Ureter (tissue), 1 donor: ENCODE measurements around the gene JPH3. TPM values are rescaled to one million over a fixed set of nuclear protein-coding genes. Genes with fewer than 3 reads are reported as not detected.

ENCODE experiments used
- DNase-seq: peaks from one replicate; pipeline ENCODE4 v3.0.0-alpha.2; 2020; ENCODE audit warnings: low spot score
- total RNA-seq: library from RNA; stranded (reverse); gene quantifications from one replicate; pipeline ENCODE4 v1.2.4, GENCODE V29; 2023
- donor health status: DM: yes; HTN: yes; CAD: no.

JPH3 gene
- total RNA-seq, 1 donor from 2014 or later = 0.91 TPM

GRCh38 chr16:87696726-87697125 is 94.4 kb downstream of the JPH3 start:
- DNase-seq = no peak

DNA sequence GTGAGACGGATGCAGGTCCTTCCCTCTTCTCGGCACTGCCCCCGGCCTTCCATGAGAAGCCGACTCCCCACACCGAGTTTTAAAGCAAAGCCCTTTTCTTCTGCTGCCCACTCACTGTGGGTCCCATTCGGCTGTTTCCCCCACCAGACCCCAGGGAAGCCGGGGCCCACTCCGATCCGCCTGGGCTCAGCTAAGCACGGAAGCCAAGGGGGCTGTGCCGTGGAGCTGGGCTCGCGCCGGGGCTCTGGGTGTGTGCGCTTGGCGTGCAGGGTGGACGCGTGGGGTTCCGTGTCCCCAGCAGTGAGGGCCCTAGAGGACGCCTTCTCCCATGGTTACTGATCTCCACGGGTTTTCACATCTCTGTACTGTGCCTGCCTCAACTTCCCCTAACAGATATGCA is 94.9 kb downstream of the JPH3 start:
- no peak for DNase-seq

DNA sequence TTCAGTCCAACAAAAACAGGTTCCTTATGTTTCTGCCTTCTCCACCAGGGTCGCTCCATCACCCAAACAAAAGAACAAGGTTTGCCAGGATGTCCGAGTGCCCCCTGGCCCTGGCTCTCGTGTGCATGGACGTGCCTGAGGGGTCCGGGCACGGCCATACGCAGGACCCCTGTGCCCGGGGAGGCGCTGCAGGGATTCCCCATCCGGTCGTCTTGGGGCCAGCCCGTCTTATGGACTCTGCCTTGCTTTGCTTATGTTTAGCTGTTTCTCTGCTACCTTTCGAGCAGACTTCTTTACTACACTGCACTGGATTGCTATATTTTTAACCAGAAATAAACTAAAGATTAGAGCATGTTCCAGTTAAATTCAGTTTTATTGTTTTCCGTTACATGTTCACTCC is 95.5 kb downstream of the JPH3 start:
- no peak for DNase-seq

DNA sequence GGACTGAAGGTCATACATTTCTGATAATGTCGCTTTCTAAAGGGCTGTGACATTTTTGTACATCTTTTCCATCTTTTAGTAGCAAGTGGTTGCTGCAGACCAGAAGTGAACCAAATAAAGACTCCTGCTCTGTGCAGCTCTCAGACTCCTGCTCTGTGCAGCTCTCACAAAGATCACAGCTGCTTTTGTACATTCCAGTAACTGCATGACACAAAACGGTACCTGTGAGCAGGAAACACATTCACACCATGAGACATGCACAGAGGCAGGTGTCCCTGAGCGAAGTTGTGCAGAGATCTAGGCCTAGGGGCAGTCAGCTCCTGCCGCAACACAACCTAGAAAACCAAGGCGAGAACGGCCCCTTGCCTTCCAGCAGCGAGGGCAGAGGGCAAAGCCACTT is 95.9 kb downstream of the JPH3 start:
- DNase-seq = no peak

GRCh38 chr16:87698676-87699199 is 96.4 kb downstream of the JPH3 start:
- no peak for DNase-seq

DNA sequence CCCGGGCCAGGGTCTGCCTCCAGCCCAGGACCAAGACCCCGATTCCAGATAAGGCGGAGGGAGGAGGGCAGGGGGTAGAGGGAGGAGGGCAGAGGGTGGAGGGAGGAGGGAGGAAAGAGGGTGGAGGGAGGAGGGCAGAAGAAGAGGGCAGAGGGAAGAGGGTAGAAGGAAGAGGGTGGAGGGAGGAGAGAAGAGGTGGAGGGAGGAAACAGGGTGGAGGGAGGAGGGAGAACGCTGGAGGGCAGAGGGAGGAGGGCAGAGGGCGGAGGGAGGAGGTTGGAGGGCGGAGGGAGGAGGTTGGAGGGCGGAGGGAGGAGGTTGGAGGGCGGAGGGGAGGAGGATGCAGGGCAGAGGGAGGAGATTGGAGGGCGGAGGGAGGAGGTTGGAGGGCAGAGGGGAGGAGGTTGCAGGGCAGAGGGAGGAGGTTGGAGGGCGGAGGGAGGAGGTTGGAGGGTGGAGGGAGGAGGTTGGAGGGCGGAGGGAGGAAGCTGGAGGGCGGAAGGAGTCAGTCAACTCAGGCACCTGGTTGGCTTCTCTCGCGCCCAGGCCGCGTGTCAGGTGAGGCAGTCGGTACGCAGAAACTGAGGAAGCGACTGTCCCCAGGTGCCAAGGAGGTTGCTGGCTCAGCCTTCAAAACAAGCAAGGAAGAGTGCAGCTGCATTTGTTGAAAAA is 98.2 kb downstream of the JPH3 start:
- DNase-seq = no peak

DNA sequence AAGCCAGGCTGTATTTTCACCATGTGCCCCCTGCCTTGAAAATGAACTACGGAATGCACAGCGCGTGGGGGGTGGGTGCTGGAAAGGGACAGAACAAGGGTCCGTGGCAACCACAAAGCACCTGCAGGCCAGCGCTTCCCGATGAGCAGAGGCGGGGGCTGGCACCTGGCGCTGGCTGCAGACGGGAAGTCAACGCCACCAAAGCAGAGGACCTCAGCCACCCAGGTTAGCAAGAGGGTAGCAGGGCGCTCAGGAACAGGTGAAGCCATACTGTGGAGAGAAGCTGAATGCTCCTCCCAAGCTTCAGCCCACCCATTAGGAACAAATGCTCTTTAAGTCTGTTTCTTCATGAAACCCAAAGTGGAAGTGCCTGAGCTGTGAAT is 98.8 kb downstream of the JPH3 start:
- no peak for DNase-seq

DNA sequence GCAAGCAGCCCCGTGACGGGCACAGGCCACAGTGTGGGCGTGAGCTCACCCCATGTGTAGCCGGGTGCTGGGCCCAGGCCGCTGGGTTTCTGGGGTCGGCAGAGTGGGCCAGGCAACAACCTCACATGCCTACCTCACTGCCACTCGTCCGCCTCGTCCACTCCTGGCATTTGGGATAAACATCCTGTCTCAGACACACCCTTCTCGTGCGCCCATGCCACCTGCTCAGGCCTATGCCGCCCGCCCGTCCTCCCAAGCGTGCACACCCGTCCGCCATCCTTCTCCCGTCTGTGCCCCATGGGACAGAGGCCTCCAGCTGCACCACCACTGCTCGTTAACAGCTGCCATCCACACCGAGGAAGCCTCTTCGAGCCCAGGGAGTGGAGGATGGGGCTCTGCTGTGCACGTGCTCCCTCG is 99.2 kb downstream of the JPH3 start:
- no peak for DNase-seq

- DNase-seq = no peak
Measured at GRCh38 chr16:87702325-87702811, 100.1 kb downstream of the JPH3 start.

GRCh38 chr16:87703071-87703470 is 100.8 kb downstream of the JPH3 start:
- DNase-seq = no peak

DNA sequence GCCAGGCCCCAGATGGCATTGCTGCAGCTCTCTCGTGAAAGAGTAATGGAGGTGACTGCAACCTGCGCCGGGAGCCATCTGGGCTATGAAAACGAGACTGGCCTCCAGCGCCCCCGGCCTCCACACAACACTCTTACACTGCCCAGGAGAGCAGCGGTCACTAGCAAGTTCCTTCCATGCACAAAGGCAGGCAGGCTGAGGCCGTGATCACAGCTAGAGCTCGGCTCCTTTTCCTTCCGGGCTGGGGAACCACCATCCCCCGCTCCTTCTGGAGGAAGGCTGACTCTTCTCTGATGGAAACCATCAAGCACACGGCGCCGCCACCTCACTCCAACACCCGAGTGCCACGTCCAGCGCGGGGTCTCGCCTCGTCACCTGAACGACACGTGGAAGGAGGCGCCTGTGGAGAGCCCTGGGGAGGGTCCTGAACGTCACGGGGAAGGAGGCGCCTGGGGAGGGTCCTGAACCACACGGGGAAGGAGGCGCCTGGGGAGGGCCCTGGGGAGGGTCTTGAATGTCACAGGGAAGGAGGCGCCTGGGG is 101.6 kb downstream of the JPH3 start:
- DNase-seq = no peak

DNA sequence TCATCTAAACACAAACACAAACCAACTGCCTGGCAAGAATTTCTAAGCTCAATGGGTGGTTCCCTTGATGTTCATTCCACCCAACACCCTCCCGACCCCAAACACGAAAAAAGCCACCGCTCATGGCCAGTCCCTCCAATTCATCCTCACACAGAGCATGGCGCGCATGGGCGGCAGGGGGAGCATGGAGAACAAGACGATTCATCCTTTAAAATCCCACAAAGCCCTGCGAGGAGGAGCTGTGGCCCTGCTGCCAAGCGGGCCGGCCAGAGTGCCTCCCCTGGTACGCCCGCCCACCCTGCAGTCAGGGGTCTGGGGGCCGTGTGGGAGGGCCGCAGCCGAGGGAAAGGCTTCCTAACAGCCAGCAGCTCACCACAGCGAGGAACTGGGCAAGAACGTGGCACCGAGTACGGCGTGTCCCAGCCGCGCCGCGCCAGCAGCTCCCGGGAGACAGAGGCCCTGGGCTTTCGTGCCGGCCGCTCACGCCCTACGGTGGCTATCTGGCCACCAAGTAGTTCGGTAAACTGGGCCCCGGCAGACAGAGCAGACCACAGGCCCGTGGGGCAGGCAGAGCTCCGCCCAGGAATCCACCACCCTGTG is 102.5 kb downstream of the JPH3 start:
- no peak for DNase-seq

GRCh38 chr16:87705771-87706277 is 103.5 kb downstream of the JPH3 start:
- DNase-seq = no peak

- no peak for DNase-seq
Measured at GRCh38 chr16:87706278-87707000, 104.1 kb downstream of the JPH3 start.

GRCh38 chr16:87707097-87707496 is 104.8 kb downstream of the JPH3 start:
- DNase-seq = no peak

DNA sequence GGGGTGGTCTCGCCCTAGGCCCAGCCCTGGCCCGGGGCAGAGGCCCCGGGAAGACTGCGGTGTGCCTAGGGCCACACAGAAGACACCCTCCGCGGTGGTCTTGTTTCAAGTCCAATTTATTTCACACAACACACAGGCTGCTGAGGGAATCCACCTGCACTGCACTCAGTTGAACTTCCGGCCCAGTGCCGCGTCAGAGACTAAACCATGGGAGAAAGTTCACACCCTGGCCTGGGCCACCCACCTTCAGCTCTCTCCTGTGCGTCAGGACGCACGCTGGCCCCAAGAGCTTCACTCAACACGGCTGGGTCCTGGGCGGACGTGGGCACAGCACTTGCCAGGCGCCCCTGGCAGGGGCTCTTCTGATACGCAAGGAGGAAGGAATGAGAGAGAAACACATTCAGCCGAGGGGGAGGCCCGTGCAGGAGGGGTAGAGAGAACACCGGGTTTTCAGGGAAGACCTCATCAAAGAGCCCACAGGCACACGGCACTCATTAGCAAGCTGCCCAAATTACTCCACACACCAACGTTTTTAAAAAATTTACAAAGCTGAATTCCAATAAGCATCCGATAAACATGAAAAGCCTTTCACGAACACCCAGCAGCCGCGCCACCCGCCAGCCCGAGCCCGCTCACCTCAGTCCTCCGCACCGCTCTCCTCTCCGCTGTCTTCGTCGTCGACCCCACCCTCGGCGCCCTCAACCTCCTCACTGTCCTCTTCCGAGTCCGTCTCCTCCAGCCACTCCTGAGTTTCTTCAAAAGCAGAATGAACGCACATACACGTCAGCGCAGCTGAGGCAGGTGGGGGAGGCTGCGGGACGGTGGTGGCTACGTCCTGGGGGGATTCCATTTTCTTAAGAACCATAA is 105.6 kb downstream of the JPH3 start:
- DNase-seq = no peak

- DNase-seq = no peak
Measured at GRCh38 chr16:87708881-87709638, 106.8 kb downstream of the JPH3 start.

GRCh38 chr16:87709677-87710076 is 107.4 kb downstream of the JPH3 start:
- DNase-seq = no peak

DNA sequence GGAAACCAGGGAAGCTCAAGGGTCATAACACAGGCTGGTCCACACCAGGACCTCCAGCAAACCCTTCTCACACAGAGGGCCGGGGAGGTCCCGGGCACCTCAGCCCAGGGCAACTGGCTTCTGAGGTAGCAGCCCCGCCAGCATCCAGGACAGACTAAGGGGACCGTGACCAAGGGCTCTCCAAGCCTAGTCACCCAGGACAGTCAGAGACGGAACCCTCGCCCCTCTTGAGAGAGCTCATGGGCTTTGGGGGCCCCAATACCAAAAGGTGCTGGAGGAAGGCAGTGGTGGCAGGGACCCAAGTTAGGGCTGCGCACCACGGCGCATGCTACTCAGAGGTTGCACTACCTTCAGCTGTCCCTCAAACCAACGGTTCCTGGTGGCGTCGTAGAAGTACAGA is 108.6 kb downstream of the JPH3 start:
- no peak for DNase-seq

DNA sequence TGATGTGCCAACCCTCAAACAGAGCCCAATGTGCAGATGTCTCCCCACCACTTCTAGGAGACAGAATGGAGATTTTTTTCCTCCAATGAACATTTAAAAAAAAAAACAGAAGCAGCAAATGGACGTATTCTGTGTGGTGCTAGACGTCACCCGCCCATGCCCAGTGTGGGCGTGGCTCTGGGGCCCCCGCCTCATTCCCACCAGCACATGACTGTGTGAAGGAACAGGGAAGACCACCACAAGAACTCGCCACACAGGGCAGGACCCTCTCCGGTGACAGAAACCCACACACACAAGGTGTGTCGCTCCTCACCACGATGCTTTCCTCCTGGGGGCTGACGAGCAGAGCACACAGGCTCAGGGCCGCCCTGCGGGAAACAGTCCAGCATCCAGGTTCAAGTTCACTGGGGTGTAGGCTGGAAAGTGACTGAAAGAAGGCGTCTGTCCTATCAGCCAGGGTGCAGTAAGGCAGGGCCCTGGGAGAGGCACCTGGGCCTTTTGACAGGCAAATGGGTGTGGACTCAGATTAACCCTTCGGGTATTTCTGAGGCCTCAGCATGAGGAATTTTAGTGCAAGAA is 110.0 kb downstream of the JPH3 start:
- no peak for DNase-seq
